ENCODE data around the gene PANK1.

PANK1 gene

DNA sequence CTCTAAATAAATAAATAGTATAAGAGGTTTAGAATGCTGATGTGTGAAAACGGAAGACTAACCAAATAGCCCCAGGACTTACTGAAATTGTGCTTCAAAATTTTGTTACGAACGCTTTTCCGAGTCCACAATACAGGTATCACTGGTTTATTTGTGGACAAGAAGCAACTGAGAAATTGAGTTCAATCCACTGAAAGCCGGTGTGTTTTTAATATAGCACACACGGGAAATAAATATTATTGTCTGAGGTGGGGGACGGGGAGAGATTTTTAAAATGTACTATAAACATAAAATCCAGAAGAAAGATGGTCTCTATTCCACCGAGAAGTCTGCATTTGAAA is 110.2 kb downstream of the PANK1 start:
- Mint-ChIP-seq H3K9me3 (no peaks in the 10 kb centered on the region), H3K27me3 (ENCODE audit: low read depth) (peaks cover 67% of the 10 kb centered on the region), H3K4me1 (ENCODE audit: low read depth) (peaks cover 7% of the 10 kb centered on the region), H3K36me3 (ENCODE audit: low read depth) (no peaks in the 10 kb centered on the region), H3K4me3 (no peak overlapping the region), H3K27ac (no peak overlapping the region)

Measured in T-helper 1 cell treated with Interleukin-12 subunit alpha and Interleukin-12 subunit beta and Interleukin-4 antibody, amounts not matched to agents 30 μg/mL and 1 μg/mL, for 36 hours (primary cell).